K562 (cell line): ENCODE data around the gene OR4D5. TPM values are rescaled to one million over a fixed set of nuclear protein-coding genes. Genes with fewer than 3 reads are reported as not detected.

ENCODE experiments used
- CEBPG ChIP-seq, 3 experiments: fragments of 200-800 bp in 1 of 3; sonication (Bioruptor generic) in 1 of 3; sonication (generic) in 1 of 3; formaldehyde crosslinking in 1 of 3; IDR thresholded peaks in 2 of 3; conservative IDR thresholded peaks in 1 of 3; 2 replicates each; pipeline versions ENCODE4 v1.6.1 to v1.8.0; 2016 to 2022; ENCODE audit warnings: missing compliant biosample characterization in 2 of 3, missing genetic modification characterization in 2 of 3, mild to moderate bottlenecking in 1 of 3, missing genetic modification reagents in 1 of 3
- MGA ChIP-seq: fragments of 450-650 bp; IDR thresholded peaks from 2 replicates; pipeline ENCODE4 v1.6.1; 2016; ENCODE audit warnings: mild to moderate bottlenecking, moderate library complexity
- SRSF9 ChIP-seq: fragments of 200-400 bp; formaldehyde crosslinking; IDR thresholded peaks from 2 replicates; pipeline ENCODE4 v1.6.1; 2017; ENCODE audit warnings: low read depth, low read length, borderline replicate concordance
- polyA plus RNA-seq, 8 experiments: library from polyadenylated mRNA; depleted of rRNA in 4 of 8; stranded (reverse) in 5 of 8; unstranded in 3 of 8; fragments of >200 nt; fragmentation: Nextera tagmentation in 2 of 8; fragmentation: Illumina TruSeq in 1 of 8; extraction: Ambion mirVana in 2 of 8; extraction: Trizol in 1 of 8; gene quantifications; 2 replicates each; pipeline versions ENCODE4 v1.2.1 to v1.2.3, GENCODE V29; 2011 to 2014; ENCODE audit warnings: inconsistent platforms in 1 of 8, missing spikeins in 1 of 8
- total RNA-seq, 7 experiments: library from RNA; depleted of rRNA in 6 of 7; stranded (reverse); fragments of >200 nt in 6 of 7; fragmentation: Illumina TruSeq in 2 of 7; extraction: Trizol in 2 of 7; gene quantifications; 2 replicates each; pipeline versions ENCODE4 v1.2.1 to v1.2.3, GENCODE V29; 2011 to 2021; ENCODE audit warnings: low replicate concordance in 1 of 7

The OR4D5 gene
- total and polyA plus RNA-seq, 9 of the 15 experiments (the other 6 are each of a cell fraction or from before 2014, with no cell fraction given), result not detected

GRCh38 chr11:123945132-123945531, 5.7 kb downstream of the OR4D5 start (continued):
- no peak for TF ChIP-seq MGA
- TF ChIP-seq SRSF9, result no peak
- no peak for TF ChIP-seq CEBPG (CRISPR knock-in tag; IDR thresholded peaks at IDR 0.05)
- TF ChIP-seq CEBPG (tag; conservative IDR thresholded peaks at IDR 0.05 in 1 of 2, IDR thresholded peaks at IDR 0.05 in 1 of 2), result no peak
- TF ChIP-seq, all 486 proteins: peak for 0
